SIG-M5 treated with dmso at 0.1 percent for 504 hours (cell line): ENCODE data around the gene OGFOD3.

Source experiments
- DNase-seq: peaks from one replicate; lab custom pipeline; 2025; ENCODE audit not compliant: unreplicated experiment; lab: John Stamatoyannopoulos, UW

The OGFOD3 gene

DNA sequence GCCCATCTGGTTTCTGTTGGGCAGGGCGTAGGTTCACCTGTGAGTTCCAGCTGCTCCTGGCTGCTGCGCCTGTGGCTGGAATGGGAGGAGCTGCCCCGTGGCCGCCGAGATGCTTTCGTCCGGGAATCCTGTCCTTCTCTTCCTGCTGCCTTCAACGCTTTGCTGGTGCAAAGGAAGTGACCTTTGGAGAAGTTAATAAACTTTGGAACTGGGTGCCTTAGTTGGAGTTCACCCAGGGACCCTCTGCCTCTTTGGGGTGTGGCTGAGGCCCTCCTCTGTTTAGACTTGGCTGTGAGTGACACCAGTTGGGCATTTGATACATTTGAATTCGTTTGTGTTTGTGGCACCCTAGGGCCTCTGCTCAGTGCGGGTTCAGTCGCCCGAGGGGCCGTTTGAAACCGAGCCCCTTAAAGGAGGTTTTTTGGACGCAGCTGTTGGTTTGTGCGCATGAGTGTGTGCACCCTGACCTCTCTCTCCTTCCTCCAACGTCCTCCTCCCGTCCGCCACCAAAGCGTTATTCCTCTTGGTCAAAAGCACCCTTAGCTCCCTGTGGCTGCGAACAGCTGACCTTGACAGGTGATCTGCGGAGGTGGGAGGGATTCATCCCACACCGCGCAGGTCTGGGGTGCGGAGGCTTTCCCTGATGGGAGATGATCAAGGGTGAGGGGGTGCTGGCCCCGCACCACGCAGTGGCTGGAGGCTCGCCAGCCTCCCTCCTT is 75.9 kb downstream of the OGFOD3 start:
- no peak for DNase-seq

DNA sequence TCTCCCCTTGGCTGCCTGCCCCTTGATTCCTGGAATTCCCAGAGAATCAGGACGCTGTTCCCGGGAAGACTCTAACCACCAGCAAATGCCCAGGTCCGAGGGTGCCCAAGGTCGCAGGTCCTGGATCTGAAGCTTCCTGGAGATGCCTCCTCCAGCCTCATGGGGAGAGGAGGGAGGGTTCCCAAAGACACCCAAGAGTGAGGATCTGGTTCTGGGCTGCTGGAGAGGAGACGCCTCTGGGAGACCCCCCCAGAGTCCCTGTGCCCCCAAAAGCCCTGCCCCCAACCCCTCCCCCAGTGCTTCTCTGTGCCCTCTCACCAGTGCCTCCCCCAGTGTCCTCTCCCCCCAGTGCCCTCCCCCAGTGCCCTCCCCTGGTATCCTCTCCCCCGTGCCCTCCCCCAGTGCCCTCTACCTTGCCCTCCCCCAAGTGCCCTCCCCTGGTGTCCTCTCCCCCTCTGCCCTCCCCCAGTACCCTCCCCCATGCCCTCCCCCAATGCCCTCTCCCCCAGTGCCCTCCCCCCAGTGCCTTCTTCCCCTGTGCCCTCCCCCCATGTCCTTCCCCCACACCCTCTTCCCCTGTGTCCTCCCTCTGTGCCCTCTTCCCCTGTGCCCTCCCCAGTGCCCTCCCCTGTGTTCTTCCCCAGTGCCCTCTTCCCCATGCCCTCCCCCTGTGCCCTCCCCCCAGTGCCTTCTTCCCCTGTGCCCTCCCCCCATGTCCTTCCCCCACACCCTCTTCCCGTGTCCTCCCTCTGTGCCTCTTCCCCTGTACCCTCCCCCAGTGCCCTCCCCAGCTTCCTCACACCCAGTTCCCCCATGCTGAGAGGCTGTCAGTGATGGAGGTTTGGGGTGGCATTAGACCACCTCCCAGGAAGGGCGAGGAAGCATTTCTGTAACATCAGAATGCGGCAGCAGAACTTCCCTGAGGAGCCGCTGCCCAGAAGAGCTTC is 78.5 kb downstream of the OGFOD3 start:
- no peak for DNase-seq
